Adrenal gland (tissue), 12 donors: ENCODE results near the gene SPC25. TPM values are rescaled to one million over a fixed set of nuclear protein-coding genes. Genes with fewer than 3 reads are reported as not detected.

Experiments used
- DNase-seq, 7 donors: peaks; one replicate each; pipeline ENCODE4 v3.0.0-alpha.2; 2019 to 2020
- H3K27ac ChIP-seq, 5 donors: fragments of 200-600 bp; sonication (generic) in 4 of 5; 1 replicate in 3 of 5; 2 replicates in 2 of 5; pipeline versions ENCODE4 v1.5.1 to v1.8.0; 2016 to 2020; ENCODE audit warnings: mild to moderate bottlenecking in 1 of 5
- H3K27me3 ChIP-seq: fragments of 200-600 bp; 2 replicates; pipeline ENCODE4 v1.8.0; 2021
- H3K36me3 ChIP-seq, 2 donors: fragments of 200-600 bp; replicated peaks in 1 of 2; 1 replicate in 1 of 2; 2 replicates in 1 of 2; pipeline versions ENCODE4 v1.5.1 to v1.8.0; 2018 to 2022
- H3K4me1 ChIP-seq, 2 donors: fragments of 200-600 bp; replicated peaks in 1 of 2; 1 replicate in 1 of 2; 2 replicates in 1 of 2; pipeline versions ENCODE4 v1.5.1 to v1.8.0; 2018 to 2021
- H3K4me3 ChIP-seq, 4 donors: fragments of 200-600 bp; sonication (generic) in 3 of 4; one replicate each; pipeline ENCODE4 v1.5.1; 2016 to 2018
- H3K9me3 ChIP-seq, 3 donors: fragments of 200-600 bp; sonication (generic) in 1 of 3; replicated peaks in 1 of 3; 1 replicate in 2 of 3; 2 replicates in 1 of 3; pipeline versions ENCODE4 v1.5.1 to v1.8.0; 2016 to 2021
- POLR2A ChIP-seq, 2 donors: fragments of 450-650 bp; IDR thresholded peaks; one replicate each; pipeline ENCODE4 v1.6.1; 2017; ENCODE audit warnings: antibody characterized with exemption in 2 of 2, mild to moderate bottlenecking in 2 of 2, moderate library complexity in 1 of 2
- WGBS, 4 donors: extraction: QIAGEN DNeasy Blood & Tissue Kit in 2 of 4; methylation state at CpG; one replicate each; pipeline versions ENCODE4 v1.1.5 to v1.1.7; 2013 to 2017; 5-methylcytosine and 5-hydroxymethylcytosine counted together
- intact Hi-C, 2 donors: fragments of 100-400 bp; cut with DNase I; formaldehyde crosslinking; loops; one replicate each; pipeline versions ENCODE4 v1.14.1 to v1.15.0; 2022 to 2023
- polyA plus RNA-seq, 3 donors: library from polyadenylated mRNA; stranded (reverse); fragments of 200-250 nt in 2 of 3; fragments of 350-450 nt in 1 of 3; fragmentation: Illumina TruSeq in 1 of 3; extraction: RNeasy Lipid Tissue Mini Kit (QIAGEN cat#74804) in 1 of 3; gene quantifications; one replicate each; pipeline ENCODE4 v1.2.3, GENCODE V29; 2013 to 2014
- total RNA-seq, 9 donors: library from RNA; depleted of rRNA in 4 of 9; stranded (reverse); fragments of >200 nt in 4 of 9; fragments of 120-200 nt in 1 of 9; fragmentation: NEBNext Ultra II Directional in 1 of 9; extraction: Animal tissue kit (Norgen Biotek cat#: 25700) in 1 of 9; gene quantifications; one replicate each; pipeline versions ENCODE4 v1.1.0 to v1.2.4, GENCODE V29; 2013 to 2023
- TF ChIP-seq, protein P1 (sequence below), 6 experiments: fragments of 450-650 bp in 4 of 6; fragments of 200-600 bp in 2 of 6; sonication (generic) in 1 of 6; IDR thresholded peaks; 1 replicate in 5 of 6; 2 replicates in 1 of 6; pipeline versions ENCODE4 v1.5.1 to v1.8.0; 2016 to 2021; ENCODE audit warnings: antibody characterized with exemption in 6 of 6, mild to moderate bottlenecking in 2 of 6, moderate library complexity in 1 of 6
- donor health status: healthy with polysubstance abuse.
- donor health status: Bipolar disorder and iron deficiency.
- donor health status: DM: yes; HTN: yes; CAD: no.
- donor health status: DM: no; HTN: no; CAD: no.
- donor health status: DM: no; HTN: no; CAD: no.
- donor health status: DM: yes; HTN: yes; CAD: no.

The SPC25 gene
- total and polyA plus RNA-seq, 12 donors = 0.38 to 8.6 (median 1.3) TPM; not detected in 2

DNA sequence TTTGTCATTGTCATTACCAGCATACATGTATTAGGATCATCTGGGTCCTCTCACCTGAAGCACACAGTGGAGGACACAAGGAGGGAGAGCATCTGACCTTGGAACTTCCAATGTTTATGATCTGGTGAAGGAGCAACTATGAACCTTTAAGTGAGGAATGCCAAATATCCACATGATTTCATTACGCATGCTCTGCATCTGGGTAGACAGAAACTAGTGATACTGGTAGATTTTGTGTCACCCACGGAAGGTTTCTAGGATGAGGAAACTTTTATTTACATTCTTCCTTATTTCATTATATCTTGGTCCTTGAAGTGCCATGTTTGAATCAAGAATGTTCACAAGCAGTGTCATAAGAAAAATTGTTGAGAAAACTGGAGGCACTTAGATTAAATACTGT lies 32.1 kb downstream of the SPC25 start:
- no peak for DNase-seq
- Histone ChIP-seq H3K27me3 (no peaks in the 10 kb centered on the region), H3K4me1 (no peaks in the 10 kb centered on the region), H3K4me3 (no peak overlapping the region), H3K27ac (no peak overlapping the region), H3K36me3 (peaks cover 0 to 9% of the 10 kb centered on the region in 2 donors), H3K9me3 (no peaks in the 10 kb centered on the region)
- intact Hi-C loops = no loop called here
- WGBS, 4 donors = 92 to 100% (median 98%) methylated on average over 2 of the region's 2 CpGs
- TF ChIP-seq, protein P1, sequence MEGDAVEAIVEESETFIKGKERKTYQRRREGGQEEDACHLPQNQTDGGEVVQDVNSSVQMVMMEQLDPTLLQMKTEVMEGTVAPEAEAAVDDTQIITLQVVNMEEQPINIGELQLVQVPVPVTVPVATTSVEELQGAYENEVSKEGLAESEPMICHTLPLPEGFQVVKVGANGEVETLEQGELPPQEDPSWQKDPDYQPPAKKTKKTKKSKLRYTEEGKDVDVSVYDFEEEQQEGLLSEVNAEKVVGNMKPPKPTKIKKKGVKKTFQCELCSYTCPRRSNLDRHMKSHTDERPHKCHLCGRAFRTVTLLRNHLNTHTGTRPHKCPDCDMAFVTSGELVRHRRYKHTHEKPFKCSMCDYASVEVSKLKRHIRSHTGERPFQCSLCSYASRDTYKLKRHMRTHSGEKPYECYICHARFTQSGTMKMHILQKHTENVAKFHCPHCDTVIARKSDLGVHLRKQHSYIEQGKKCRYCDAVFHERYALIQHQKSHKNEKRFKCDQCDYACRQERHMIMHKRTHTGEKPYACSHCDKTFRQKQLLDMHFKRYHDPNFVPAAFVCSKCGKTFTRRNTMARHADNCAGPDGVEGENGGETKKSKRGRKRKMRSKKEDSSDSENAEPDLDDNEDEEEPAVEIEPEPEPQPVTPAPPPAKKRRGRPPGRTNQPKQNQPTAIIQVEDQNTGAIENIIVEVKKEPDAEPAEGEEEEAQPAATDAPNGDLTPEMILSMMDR (IDR thresholded peaks at IDR 0.05) = no peak
- no peak for TF ChIP-seq POLR2A (IDR thresholded peaks at IDR 0.05)

DNA sequence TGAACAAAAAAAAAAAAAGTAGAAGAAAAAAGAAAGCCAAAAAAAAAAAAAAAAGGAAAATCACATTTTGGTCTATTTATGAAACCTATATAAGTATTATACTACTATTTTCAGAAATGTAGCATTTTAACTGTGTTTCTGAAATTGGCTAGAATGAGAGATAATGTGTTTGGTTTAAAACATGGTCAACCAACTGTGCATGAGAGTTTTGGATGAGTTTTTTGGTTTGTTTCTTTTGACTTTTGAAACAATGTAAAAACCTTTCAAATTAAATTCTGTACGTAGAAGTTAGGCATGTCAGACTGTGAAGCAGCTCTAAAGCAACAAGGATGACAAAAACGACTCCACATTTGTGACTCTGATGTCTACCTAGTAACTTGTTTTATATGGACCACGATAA lies 34.6 kb downstream of the SPC25 start:
- WGBS, 4 donors = 95 to 96% (median 95%) methylated on average over 3 of the region's 3 CpGs
- H3K36me3 ChIP-seq = no peaks in the 10 kb centered on the region
- H3K27ac ChIP-seq = no peak overlapping the region
- H3K4me3 ChIP-seq = no peak overlapping the region
- intact Hi-C loops = no loop called here
- H3K4me1 ChIP-seq = no peaks in the 10 kb centered on the region
- no peaks in the 10 kb centered on the region for H3K27me3 ChIP-seq
- TF ChIP-seq, protein P1 (IDR thresholded peaks at IDR 0.05) = no peak
- no peak for TF ChIP-seq POLR2A (IDR thresholded peaks at IDR 0.05)
- DNase-seq = no peak
- no peaks in the 10 kb centered on the region for H3K9me3 ChIP-seq

DNA sequence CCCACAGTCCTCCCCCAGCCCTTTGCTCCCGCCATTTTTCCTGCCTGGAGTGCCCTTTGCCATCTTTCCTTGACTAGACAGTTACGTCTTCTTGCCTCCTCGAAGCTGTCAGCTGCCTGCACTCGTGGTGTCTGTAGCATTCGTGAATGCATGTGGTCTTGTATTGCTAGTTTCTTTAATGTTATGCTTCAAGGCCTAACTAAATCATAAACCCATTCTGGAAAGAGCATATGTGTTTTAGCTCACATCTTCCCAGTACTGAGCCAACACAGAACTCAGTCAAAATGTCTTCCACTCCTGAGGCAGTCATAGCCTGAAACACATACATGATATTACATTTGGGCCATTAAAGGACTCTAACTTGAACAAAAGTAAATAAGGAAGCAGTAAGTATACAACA lies 35.6 kb downstream of the SPC25 start:
- Histone ChIP-seq H3K9me3 (no peaks in the 10 kb centered on the region), H3K4me3 (no peak overlapping the region), H3K4me1 (peaks cover 3 to 4% of the 10 kb centered on the region in 2 donors), H3K36me3 (no peaks in the 10 kb centered on the region), H3K27me3 (no peaks in the 10 kb centered on the region), H3K27ac (no peak overlapping the region)
- TF ChIP-seq, protein P1 (IDR thresholded peaks at IDR 0.05) = no peak
- TF ChIP-seq POLR2A (IDR thresholded peaks at IDR 0.05) = no peak
- intact Hi-C loops = no loop called here
- no peak for DNase-seq
- WGBS, 4 donors = 95 to 97% (median 96%) methylated on average over 5 of the region's 5 CpGs

DNA sequence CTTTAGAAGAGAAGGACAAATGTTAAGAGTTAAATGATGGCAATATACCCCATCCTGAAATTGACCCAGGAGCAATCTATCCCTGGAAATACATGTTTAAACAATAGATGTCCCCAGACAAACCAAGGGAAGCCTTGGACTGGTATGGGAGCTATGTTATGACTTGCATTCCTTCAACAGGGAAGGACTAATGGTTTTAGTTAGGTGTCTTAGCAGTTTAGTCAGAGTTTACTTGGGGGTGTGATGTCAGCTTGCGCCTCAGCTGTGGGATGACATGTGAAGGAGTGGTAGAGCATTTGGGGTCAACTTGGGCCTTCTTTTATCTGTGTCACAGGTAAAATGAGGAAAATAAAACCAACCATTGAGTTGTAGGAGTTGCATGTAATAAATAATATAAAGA lies 36.8 kb downstream of the SPC25 start:
- TF ChIP-seq POLR2A (IDR thresholded peaks at IDR 0.05) = no peak
- TF ChIP-seq, protein P1 (IDR thresholded peaks at IDR 0.05) = no peak
- no peak for DNase-seq
- H3K27me3 ChIP-seq = no peaks in the 10 kb centered on the region
- intact Hi-C loops = no loop called here
- 93 to 100% (median 99%) methylated on average over 1 of the region's 1 CpG for WGBS, 4 donors
- no peaks in the 10 kb centered on the region for H3K9me3 ChIP-seq
- peaks cover 4 to 7% of the 10 kb centered on the region in 2 donors for H3K4me1 ChIP-seq
- H3K4me3 ChIP-seq = no peak overlapping the region
- no peak overlapping the region for H3K27ac ChIP-seq
- no peaks in the 10 kb centered on the region for H3K36me3 ChIP-seq
